ENCODE results near the gene RND1. TPM values are rescaled to one million over a fixed set of nuclear protein-coding genes. Genes with fewer than 3 reads are reported as not detected.
A peak's percentile ranks its signal among the peaks of the same experiment; 100 is the strongest.
"Not testable (repeated sequence)": the region's sequence is repeated elsewhere in the genome, so short reads cannot be mapped to it uniquely, and the experiment has no call there.

Gene RND1
- total RNA-seq, 1 experiment from 2014 or later: 2.0 TPM

GRCh38 chr12:48866052-48866711, 512 bp upstream of the RND1 start:
- intact Hi-C loops (cut with micrococcal nuclease; ENCODE audit: unreplicated experiment): no loop called here
- no peak for DNase-seq (ENCODE audit: low spot score)
- peak overlapping the region; percentile 55 for H3K4me3 ChIP-seq (ENCODE audit: low read depth, low read length, poor library complexity, severe bottlenecking)
- BruUV-seq (replicated peaks): no TSS peak
- ChIA-PET CTCF (interaction anchor here (0.7 to 2.0 kb wide), 3 partner anchors 13 to 70 kb away, joined by 3 to 12 read pairs (median 8); no protein-coding TSS in a partner anchor), POLR2A (ENCODE audit: low non-redundant PET) (interaction anchor here (0.6 kb wide), 1 partner anchor 14 kb away, joined by 7 read pairs; the partner anchor contains the start of gene DDX23)
- peaks cover 5% of the 10 kb centered on the region for H3K4me1 ChIP-seq (ENCODE audit: insufficient read depth, low read length, poor library complexity, severe bottlenecking)
- H3K9me3 ChIP-seq (ENCODE audit: low read depth, low read length, poor library complexity, severe bottlenecking): no peaks in the 10 kb centered on the region
- no peak overlapping the region for H3K27ac ChIP-seq (ENCODE audit: low read depth, low read length, poor library complexity, severe bottlenecking)
- no peak for TF ChIP-seq EZH2 (IDR thresholded peaks at IDR 0.05; ENCODE audit: borderline replicate concordance, low read depth, low read length, poor library complexity, severe bottlenecking)
- no peaks in the 10 kb centered on the region for H3K36me3 ChIP-seq (ENCODE audit: insufficient read depth, low read length, poor library complexity, severe bottlenecking)
- H3K27me3 ChIP-seq (replicated peaks; ENCODE audit: insufficient read depth, low read depth, low read length, poor library complexity): peaks cover 24% of the 10 kb centered on the region

GRCh38 chr12:48863291-48863690, 2.4 kb downstream of the RND1 start:
- Histone ChIP-seq H3K4me3 (ENCODE audit: low read depth, low read length, poor library complexity, severe bottlenecking) (no peak overlapping the region), H3K36me3 (ENCODE audit: insufficient read depth, low read length, poor library complexity, severe bottlenecking) (no peaks in the 10 kb centered on the region), H3K4me1 (ENCODE audit: insufficient read depth, low read length, poor library complexity, severe bottlenecking) (peaks cover 5% of the 10 kb centered on the region), H3K27ac (ENCODE audit: low read depth, low read length, poor library complexity, severe bottlenecking) (no peak overlapping the region), H3K27me3 (replicated peaks; ENCODE audit: insufficient read depth, low read depth, low read length, poor library complexity) (peaks cover 24% of the 10 kb centered on the region), H3K9me3 (ENCODE audit: low read depth, low read length, poor library complexity, severe bottlenecking) (no peaks in the 10 kb centered on the region)
- DNase-seq (ENCODE audit: low spot score): no peak
- TF ChIP-seq CTCF (conservative IDR thresholded peaks at IDR 0.05; ENCODE audit: low read depth, low read length) (no peak), EZH2 (IDR thresholded peaks at IDR 0.05; ENCODE audit: borderline replicate concordance, low read depth, low read length, poor library complexity, severe bottlenecking) (no peak)
- CTCF ChIA-PET: no interaction called here
- POLR2A ChIA-PET (ENCODE audit: low non-redundant PET): no interaction called here
- intact Hi-C loops (cut with micrococcal nuclease; ENCODE audit: unreplicated experiment): no loop called here
- BruUV-seq (replicated peaks): no TSS peak

GRCh38 chr12:48862760-48863159, 2.9 kb downstream of the RND1 start:
- intact Hi-C loops (cut with micrococcal nuclease; ENCODE audit: unreplicated experiment): no loop called here
- no peak for DNase-seq (ENCODE audit: low spot score)
- no peak overlapping the region for H3K4me3 ChIP-seq (ENCODE audit: low read depth, low read length, poor library complexity, severe bottlenecking)
- no peak overlapping the region for H3K27ac ChIP-seq (ENCODE audit: low read depth, low read length, poor library complexity, severe bottlenecking)
- BruUV-seq (replicated peaks): no TSS peak
- peaks cover 24% of the 10 kb centered on the region for H3K27me3 ChIP-seq (replicated peaks; ENCODE audit: insufficient read depth, low read depth, low read length, poor library complexity)
- CTCF ChIA-PET: no interaction called here
- H3K36me3 ChIP-seq (ENCODE audit: insufficient read depth, low read length, poor library complexity, severe bottlenecking): no peaks in the 10 kb centered on the region
- H3K9me3 ChIP-seq (ENCODE audit: low read depth, low read length, poor library complexity, severe bottlenecking): no peaks in the 10 kb centered on the region
- H3K4me1 ChIP-seq (ENCODE audit: insufficient read depth, low read length, poor library complexity, severe bottlenecking): peaks cover 5% of the 10 kb centered on the region
- POLR2A ChIA-PET (ENCODE audit: low non-redundant PET): no interaction called here
- no peak for TF ChIP-seq CTCF (conservative IDR thresholded peaks at IDR 0.05; ENCODE audit: low read depth, low read length)

- TF ChIP-seq EZH2 (IDR thresholded peaks at IDR 0.05; ENCODE audit: borderline replicate concordance, low read depth, low read length, poor library complexity, severe bottlenecking) (no peak), CTCF (conservative IDR thresholded peaks at IDR 0.05; ENCODE audit: low read depth, low read length) (no peak)
- H3K4me3 ChIP-seq (ENCODE audit: low read depth, low read length, poor library complexity, severe bottlenecking): no peak overlapping the region
- intact Hi-C loops (cut with micrococcal nuclease; ENCODE audit: unreplicated experiment): no loop called here
- no peak for DNase-seq (ENCODE audit: low spot score)
- peaks cover 24% of the 10 kb centered on the region for H3K27me3 ChIP-seq (replicated peaks; ENCODE audit: insufficient read depth, low read depth, low read length, poor library complexity)
- peaks cover 5% of the 10 kb centered on the region for H3K4me1 ChIP-seq (ENCODE audit: insufficient read depth, low read length, poor library complexity, severe bottlenecking)
- CTCF ChIA-PET: no interaction called here
- no TSS peak for BruUV-seq (replicated peaks)
- no peaks in the 10 kb centered on the region for H3K36me3 ChIP-seq (ENCODE audit: insufficient read depth, low read length, poor library complexity, severe bottlenecking)
- POLR2A ChIA-PET (ENCODE audit: low non-redundant PET): no interaction called here
- H3K27ac ChIP-seq (ENCODE audit: low read depth, low read length, poor library complexity, severe bottlenecking): no peak overlapping the region
- no peaks in the 10 kb centered on the region for H3K9me3 ChIP-seq (ENCODE audit: low read depth, low read length, poor library complexity, severe bottlenecking)
Measured at GRCh38 chr12:48861111-48861510, 4.6 kb downstream of the RND1 start.

- H3K4me1 ChIP-seq (ENCODE audit: insufficient read depth, low read length, poor library complexity, severe bottlenecking); intact Hi-C loops (cut with micrococcal nuclease; ENCODE audit: unreplicated experiment); H3K9me3 ChIP-seq (ENCODE audit: low read depth, low read length, poor library complexity, severe bottlenecking); POLR2A ChIA-PET (ENCODE audit: low non-redundant PET); DNase-seq (ENCODE audit: low spot score); BruUV-seq (replicated peaks); H3K27ac ChIP-seq (ENCODE audit: low read depth, low read length, poor library complexity, severe bottlenecking); H3K4me3 ChIP-seq (ENCODE audit: low read depth, low read length, poor library complexity, severe bottlenecking); H3K36me3 ChIP-seq (ENCODE audit: insufficient read depth, low read length, poor library complexity, severe bottlenecking): not testable (repeated sequence)
- H3K27me3 ChIP-seq (replicated peaks; ENCODE audit: insufficient read depth, low read depth, low read length, poor library complexity): peaks cover 24% of the 10 kb centered on the region
- CTCF ChIA-PET: interaction anchor here (0.6 kb wide), 1 partner anchor 32 kb away, joined by 3 read pairs; no protein-coding TSS in a partner anchor
Measured at GRCh38 chr12:48860236-48860635, 5.4 kb downstream of the RND1 start.

All from A673 (cell line).